GM23248 (cell line): ENCODE measurements around the gene NR2C2.

Experiments
- EZH2 ChIP-seq: fragments of 200-600 bp; sonication (generic); IDR thresholded peaks from 2 replicates; pipeline ENCODE4 v1.6.1; 2018; ENCODE audit warnings: antibody characterized with exemption, mild to moderate bottlenecking; ENCODE audit not compliant: insufficient read depth, poor library complexity, severe bottlenecking
- EZH2phosphoT487 ChIP-seq: fragments of 200-600 bp; sonication (generic); IDR thresholded peaks from 2 replicates; pipeline ENCODE4 v1.6.1; 2018; ENCODE audit warnings: antibody characterized with exemption, moderate library complexity, mild to moderate bottlenecking, low read depth; ENCODE audit not compliant: insufficient read depth

DNA sequence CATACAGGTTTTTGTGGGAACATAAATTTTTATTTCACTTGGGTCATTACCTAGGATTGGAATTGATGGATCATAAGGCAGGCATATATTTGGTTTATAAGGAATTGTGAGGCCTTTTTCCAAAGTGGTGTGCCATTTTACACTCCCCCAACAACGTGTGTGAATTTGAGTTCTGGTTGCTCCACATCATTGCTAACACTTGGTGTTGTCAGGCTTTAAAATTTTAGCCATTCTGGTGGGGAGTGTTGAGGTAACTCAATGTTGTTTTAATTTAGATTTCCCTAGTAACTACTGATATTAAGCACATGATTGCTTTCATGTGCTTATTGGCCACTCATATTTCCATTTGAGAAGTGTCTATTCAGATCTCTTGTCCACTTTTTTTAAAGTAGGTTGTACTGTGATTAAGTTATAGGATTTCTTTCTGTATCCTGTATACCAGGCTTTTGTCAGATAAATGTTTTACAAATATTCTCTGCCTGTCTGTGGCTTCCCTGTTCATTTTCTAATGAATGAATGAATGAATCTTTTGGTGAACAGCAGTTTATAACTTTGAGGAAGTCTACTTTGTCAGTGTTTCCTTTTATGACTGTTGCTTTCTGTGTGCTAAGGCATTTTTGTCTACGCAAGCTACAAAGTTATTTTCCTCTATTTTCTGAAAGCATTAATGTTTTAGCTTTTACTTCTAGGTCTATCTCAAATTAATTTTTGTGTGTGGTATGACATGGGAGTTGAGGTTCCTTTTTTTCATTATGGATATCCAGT is 17.9 kb upstream of the NR2C2 start:
- no peak for TF ChIP-seq EZH2phosphoT487
- no peak for TF ChIP-seq EZH2
